Epithelial cell of proximal tubule (primary cell): ENCODE measurements around the gene HMGB4. TPM values are rescaled to one million over a fixed set of nuclear protein-coding genes. Genes with fewer than 3 reads are reported as not detected.

Experiments
- DNase-seq: peaks from one replicate; pipeline ENCODE4 v3.0.0-alpha.2; 2011; ENCODE audit warnings: low read depth
- H3K4me3 ChIP-seq: 2 replicates; pipeline ENCODE4 v1.5.1; 2011; ENCODE audit warnings: low read depth, mild to moderate bottlenecking, low read length
- CTCF ChIP-seq: conservative IDR thresholded peaks from 2 replicates; pipeline ENCODE4 v1.5.1; 2012; ENCODE audit warnings: low read depth, mild to moderate bottlenecking, low read length
- total RNA-seq: library from RNA; depleted of rRNA; stranded (reverse); fragments of >200 nt; gene quantifications from 2 replicates; pipeline ENCODE4 v1.2.3, GENCODE V29; 2015

Gene HMGB4
- total RNA-seq, 1 donor from 2014 or later, result not detected

GRCh38 chr1:33902486-33903209 lies 38.8 kb downstream of the HMGB4 start:
- TF ChIP-seq CTCF, result no peak
- no peak overlapping the region for H3K4me3 ChIP-seq

GRCh38 chr1:33903210-33903589 lies 39.3 kb downstream of the HMGB4 start:
- no peak for TF ChIP-seq CTCF
- H3K4me3 ChIP-seq, result no peak overlapping the region
- peak; percentile 90 for DNase-seq

More at GRCh38 chr1:33902486-33903209, 38.8 kb downstream of the HMGB4 start:
- DNase-seq, result peak; percentile 30

- no peak overlapping the region for H3K4me3 ChIP-seq
- no peak for DNase-seq
- no peak for TF ChIP-seq CTCF
Observed at GRCh38 chr1:33905241-33905640, 41.4 kb downstream of the HMGB4 start.

- DNase-seq, result no peak
- TF ChIP-seq CTCF, result no peak
- no peak overlapping the region for H3K4me3 ChIP-seq
Observed at GRCh38 chr1:33906156-33906555, 42.3 kb downstream of the HMGB4 start.

- TF ChIP-seq CTCF, result no peak
- no peak for DNase-seq
- no peak overlapping the region for H3K4me3 ChIP-seq
Observed at GRCh38 chr1:33908324-33908956, 44.6 kb downstream of the HMGB4 start.
